MG63 (cell line): ENCODE measurements around the gene LIF. TPM values are rescaled to one million over a fixed set of nuclear protein-coding genes. Genes with fewer than 3 reads are reported as not detected.
"Not testable (repeated sequence)": the region's sequence is repeated elsewhere in the genome, so short reads cannot be mapped to it uniquely, and the experiment has no call there.

ENCODE experiments used
- DNase-seq: peaks from one replicate; pipeline ENCODE4 v3.0.0-alpha.2; 2020
- H3K27me3 ChIP-seq: fragments of 250-450 bp; sonication (Bioruptor Pico); 2 replicates; pipeline ENCODE4 v1.5.1; 2020; ENCODE audit warnings: mild to moderate bottlenecking, moderate library complexity
- H3K36me3 ChIP-seq: fragments of 250-450 bp; sonication (Bioruptor Pico); 2 replicates; pipeline ENCODE4 v1.5.1; 2020; ENCODE audit warnings: mild to moderate bottlenecking, moderate library complexity
- H3K4me3 ChIP-seq: fragments of 250-450 bp; sonication (Bioruptor Pico); 2 replicates; pipeline ENCODE4 v1.5.1; 2020; ENCODE audit warnings: mild to moderate bottlenecking, moderate library complexity
- H3K9me3 ChIP-seq: fragments of 250-450 bp; sonication (Bioruptor Pico); 2 replicates; pipeline ENCODE4 v1.5.1; 2020; ENCODE audit warnings: mild to moderate bottlenecking, moderate library complexity
- total RNA-seq: library from RNA; depleted of rRNA; stranded (reverse); fragments of >200 nt; shearing (Covaris generic); gene quantifications from 2 replicates; pipeline ENCODE4 v1.2.3, GENCODE V29; 2014; ENCODE audit warnings: low replicate concordance

LIF gene
- total RNA-seq, 1 experiment from 2014 or later = 13.0 TPM

DNA sequence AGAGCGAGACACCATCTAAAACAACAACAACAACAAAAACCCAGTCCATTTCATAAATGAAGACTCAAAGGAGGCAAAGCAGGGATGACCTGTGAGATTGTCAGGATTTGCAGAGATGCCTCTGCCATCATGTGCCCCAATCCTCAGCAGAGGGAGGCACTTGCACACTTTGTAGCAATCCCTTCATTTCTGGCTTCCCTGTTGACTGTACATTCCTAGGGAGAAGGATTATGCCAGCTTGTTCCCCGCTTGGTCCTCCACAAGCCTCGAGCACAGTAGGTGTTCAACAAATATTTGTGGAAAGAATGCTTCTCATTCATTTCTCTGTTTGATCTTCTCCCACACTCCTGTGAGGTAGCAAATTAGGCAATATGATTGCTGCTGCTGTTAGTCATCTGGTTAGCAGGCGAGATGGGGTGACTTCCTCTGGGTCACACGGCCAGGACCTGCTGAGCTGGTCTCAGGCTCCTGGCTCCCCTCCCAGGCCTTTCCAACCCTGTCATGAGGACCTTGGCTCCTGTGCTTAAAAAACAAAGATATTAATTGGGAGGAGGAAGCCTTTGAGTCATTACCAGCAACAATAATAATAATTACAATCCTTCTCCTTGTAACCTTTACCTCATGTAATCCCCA, 34.1 kb downstream of the LIF start:
- DNase-seq = peak; percentile 96
- H3K36me3 ChIP-seq = no peaks in the 10 kb centered on the region
- no peaks in the 10 kb centered on the region for H3K9me3 ChIP-seq
- H3K4me3 ChIP-seq = no peak overlapping the region
- H3K27me3 ChIP-seq = no peaks in the 10 kb centered on the region

DNA sequence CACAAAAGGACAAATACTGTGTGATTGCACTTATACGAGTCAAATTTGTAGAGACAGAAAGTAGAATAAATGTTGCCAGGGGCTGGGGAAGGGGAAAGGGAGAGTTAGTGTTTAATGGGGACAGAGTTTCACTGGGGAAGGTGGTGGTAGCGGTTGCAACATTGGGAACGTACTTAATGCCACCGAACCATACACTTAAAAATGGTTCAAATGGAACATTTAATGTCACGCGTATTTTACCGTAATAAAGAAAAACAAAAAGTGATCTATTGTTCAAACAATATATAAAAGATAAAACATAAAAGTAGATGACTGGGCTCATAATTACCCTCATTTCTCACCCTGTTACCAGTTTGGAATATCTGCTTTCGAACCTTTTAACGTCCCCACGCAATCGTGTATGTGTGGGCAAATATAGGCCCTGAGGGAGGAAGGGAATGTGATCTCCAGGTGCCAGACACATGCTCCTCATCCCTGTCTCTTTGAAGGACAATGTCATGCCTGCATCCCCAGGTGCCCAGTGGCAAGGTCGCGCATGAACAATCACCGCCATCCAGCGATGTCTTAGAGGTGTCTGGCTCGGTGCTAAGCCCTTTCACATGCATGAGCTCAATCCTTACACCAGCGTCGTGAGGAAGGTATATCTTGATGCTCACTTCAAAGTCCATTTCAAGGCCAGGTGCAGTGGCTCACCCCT, 35.3 kb downstream of the LIF start:
- H3K9me3 ChIP-seq = no peaks in the 10 kb centered on the region
- H3K27me3 ChIP-seq = no peaks in the 10 kb centered on the region
- DNase-seq = no peak
- H3K36me3 ChIP-seq = no peaks in the 10 kb centered on the region
- H3K4me3 ChIP-seq = no peak overlapping the region

DNA sequence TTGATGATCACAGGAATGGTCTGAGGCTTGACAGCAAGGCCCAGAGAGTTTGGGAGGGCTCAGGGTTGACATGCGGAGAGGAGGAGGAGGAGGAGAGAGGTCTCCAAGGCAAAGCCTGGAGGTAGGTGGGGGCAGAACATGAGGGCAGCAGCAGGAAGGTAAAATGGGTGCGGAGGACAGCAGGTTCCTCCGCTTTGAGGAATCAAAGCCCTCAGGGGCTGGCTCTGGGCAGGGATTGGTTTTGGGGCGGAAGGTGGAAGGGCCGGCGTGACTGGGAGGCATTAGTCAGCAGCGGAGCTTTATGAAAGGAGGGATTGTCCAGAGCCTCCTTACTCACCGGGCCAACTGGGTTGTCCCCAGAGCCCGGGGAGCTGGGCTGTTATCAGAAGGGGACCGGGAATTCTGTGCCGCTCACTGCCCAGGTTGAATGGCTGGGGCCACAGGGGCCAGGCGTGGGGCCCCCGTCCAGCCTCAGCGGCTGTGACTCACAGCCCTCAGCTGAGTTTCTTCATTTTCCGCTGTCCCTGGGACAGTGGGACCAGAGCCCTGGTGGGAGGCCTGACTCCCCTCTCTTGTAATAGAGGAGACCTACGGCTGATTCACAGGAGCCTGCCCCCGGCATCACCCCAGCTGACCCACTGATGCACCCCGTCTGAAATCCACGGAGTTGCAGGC, 36.2 kb downstream of the LIF start:
- DNase-seq = peak; percentile 70
- Histone ChIP-seq H3K27me3 (no peaks in the 10 kb centered on the region), H3K4me3 (no peak overlapping the region), H3K9me3 (no peaks in the 10 kb centered on the region), H3K36me3 (no peaks in the 10 kb centered on the region)

DNA sequence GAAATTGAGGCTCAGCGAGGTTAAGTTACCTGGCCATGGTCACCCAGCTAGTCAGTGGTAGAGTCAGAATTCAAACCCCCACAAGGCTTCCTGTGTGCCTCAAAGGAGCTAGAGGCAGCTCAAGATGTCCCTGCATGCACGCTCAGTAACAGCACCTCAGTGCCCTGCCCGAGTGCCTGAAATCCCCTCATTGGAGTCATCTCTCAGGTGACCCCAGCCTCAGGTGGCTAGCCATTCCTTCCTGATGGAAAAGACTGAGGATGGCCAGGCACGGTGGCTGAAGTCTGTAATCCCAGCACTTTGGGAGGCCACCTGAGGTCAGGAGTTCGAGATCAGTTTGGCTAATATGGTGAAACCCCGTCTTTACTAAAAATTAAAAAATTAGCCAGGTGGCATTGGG, 36.9 kb downstream of the LIF start:
- no peak overlapping the region for H3K4me3 ChIP-seq
- DNase-seq = no peak
- H3K9me3 ChIP-seq = no peaks in the 10 kb centered on the region
- H3K27me3 ChIP-seq = no peaks in the 10 kb centered on the region
- no peaks in the 10 kb centered on the region for H3K36me3 ChIP-seq

DNA sequence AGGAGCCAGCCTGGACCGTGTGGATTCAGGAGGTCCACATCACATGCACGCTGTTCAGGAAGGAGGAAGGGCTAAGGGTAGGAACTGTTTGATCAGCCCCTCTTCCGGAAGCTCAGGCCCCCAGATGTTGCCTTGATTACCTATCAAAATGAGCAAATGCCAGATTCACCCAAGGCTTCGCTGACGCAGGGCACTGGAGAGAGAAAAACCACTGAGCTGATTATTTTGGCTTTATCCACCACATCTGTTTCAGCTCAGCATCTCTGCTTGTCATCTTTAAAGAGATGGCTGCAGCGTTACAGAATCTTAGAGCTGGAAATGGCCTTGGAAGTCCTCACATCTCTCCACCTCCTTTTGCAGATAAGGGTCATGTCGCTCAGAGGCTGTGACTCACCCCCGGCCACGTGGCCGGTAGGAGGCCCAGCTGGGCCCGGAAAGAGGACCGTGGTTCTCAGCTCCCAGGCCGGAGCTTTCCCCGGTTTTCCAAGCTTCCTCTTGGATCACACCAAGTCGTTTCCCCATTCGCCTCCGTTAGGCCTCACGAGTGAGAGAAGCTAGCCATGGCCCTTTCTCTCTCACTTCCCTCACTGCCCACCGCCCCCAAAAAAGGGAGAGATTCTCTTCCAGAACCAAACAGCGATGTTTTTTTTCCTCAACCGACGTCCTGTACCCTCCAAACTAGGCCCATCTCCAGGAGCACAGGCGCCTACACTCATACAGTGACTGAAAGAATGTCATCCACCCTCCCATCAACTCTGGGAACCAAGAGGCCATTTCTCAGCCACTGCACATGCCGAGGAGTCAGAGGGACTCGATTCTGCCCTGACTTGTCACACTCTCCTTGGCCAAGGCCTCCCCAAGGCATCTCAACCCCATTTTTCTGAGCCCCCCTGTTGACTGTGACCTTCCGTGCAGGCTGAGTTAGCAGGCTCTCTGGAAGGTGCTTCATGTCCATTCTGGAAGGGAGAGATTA, 37.6 kb downstream of the LIF start:
- Histone ChIP-seq H3K4me3 (no peak overlapping the region), H3K9me3 (no peaks in the 10 kb centered on the region), H3K27me3 (no peaks in the 10 kb centered on the region), H3K36me3 (no peaks in the 10 kb centered on the region)
- DNase-seq = peak; percentile 60

DNA sequence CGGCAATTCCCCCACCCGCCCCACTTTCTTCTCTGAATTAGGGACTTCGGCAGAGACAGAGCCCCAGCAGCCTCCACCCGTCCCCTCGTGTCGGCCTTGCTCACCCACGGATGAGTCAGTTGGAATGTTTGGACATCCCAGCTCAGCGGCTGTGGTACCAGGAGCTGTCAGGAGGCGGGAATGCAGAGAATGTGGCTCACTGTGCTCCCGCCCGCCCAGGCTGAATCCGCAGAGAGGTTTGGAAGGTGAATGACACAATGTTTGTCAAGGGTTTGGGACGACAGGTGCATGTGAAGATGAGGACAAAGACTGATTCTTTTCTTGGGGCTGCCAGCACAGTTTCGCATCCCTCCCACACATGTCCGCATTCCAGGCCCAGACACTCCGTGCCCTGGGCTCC, 39.6 kb downstream of the LIF start:
- DNase-seq = peak; percentile 96
- H3K36me3 ChIP-seq = no peaks in the 10 kb centered on the region
- H3K27me3 ChIP-seq = no peaks in the 10 kb centered on the region
- no peak overlapping the region for H3K4me3 ChIP-seq
- peaks cover 10% of the 10 kb centered on the region for H3K9me3 ChIP-seq

DNA sequence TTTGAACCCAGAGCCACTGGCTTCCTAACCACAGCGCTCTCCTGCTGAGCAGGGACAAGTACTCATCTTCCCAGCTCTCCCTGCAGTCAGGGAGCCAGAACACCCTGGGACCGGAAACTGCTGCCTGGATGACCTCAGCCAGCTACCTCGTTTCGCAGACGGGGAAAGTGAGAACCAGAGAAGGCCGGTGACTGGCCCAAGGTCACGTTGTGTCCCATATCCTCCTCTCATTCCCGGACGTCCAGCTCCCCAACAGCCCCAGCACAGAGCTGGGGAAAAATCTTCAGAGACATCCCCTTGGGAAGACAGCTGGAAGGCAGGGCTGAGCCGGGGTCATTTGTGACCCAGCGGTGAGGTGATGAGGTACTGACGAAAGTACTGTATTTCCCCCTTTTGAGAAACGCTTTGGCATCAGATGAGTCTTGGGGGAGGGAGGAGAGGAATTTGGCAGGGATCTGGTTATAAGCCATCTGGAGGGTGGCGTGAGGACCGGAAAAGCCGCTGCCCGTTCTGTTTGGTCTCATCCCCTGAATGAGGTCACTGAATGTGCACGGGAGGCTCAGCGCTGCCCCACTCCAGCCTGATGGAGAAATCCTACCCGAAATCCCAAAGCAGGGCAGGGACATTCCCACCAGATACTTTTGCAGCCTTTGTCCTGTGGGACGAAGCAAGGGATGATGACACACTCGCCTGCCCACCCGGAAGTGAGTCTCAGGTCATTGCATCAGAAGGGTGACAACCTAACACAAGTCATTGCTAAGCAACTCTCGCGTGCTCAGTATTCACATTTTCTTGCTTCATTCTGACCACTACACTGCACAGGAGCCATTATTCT, 41.1 kb downstream of the LIF start:
- Histone ChIP-seq H3K36me3 (no peaks in the 10 kb centered on the region), H3K9me3 (peaks cover 15% of the 10 kb centered on the region), H3K27me3 (no peaks in the 10 kb centered on the region), H3K4me3 (peak overlapping the region; percentile 12; the same call in 1 of the 2 replicates)
- DNase-seq = peak; percentile 93

DNA sequence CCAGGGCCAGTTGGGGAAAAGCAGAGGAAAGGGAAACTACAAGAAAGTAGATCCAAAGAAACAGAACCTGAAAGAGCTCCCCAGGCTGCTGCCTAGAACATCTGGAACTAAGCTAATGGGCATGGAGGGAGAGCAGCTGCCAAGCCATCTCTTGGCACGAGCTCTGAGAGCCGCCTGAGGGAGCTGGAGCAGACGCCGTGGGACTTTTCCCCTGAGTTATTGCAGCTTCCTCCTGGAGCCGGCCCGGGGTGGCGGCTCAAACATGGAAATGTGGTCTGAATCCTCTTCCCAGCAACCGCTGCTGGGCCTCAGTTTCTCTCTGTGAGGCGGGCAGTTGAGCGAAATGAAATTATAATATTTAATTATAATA, 41.8 kb downstream of the LIF start:
- Histone ChIP-seq H3K9me3 (peaks cover 15% of the 10 kb centered on the region), H3K27me3 (no peaks in the 10 kb centered on the region), H3K4me3 (no peak overlapping the region), H3K36me3 (no peaks in the 10 kb centered on the region)
- DNase-seq = peak; percentile 93

DNA sequence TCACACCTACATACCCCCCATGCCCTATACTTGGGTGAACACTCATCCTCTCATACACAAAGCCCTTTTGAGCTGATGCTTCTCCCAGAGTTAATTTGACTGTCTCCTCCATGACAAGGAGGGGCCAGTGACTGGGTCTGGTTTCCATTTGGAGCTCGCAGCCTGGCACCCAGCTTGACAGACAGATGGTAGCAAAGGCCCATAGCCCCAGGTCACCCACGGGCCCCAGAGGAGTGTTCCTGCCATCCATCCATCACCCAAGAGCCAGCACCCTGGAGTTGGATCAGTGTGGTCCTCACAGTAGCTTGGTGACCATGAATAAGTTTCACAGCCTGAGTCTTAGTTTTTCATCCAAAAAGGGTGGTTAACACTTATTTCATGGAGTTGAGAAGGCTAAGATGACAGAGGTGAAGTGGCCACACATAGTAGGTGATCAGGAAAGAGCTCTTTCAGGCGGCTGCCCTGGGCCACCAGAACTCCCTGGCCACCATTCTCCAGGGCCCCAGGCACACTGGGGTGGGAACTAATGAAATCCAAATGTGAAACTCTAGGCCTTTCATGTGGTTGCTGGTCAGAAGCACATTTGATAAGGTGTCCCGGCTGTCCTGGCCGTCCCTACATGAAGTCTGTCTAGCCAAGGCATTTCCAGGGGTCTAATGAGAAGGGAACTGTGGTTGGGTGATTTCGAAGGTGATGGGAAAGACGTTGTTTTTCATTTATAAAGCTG, 42.4 kb downstream of the LIF start:
- Histone ChIP-seq H3K4me3 (no peak overlapping the region), H3K27me3 (no peaks in the 10 kb centered on the region), H3K36me3 (no peaks in the 10 kb centered on the region), H3K9me3 (peaks cover 15% of the 10 kb centered on the region)
- no peak for DNase-seq

DNA sequence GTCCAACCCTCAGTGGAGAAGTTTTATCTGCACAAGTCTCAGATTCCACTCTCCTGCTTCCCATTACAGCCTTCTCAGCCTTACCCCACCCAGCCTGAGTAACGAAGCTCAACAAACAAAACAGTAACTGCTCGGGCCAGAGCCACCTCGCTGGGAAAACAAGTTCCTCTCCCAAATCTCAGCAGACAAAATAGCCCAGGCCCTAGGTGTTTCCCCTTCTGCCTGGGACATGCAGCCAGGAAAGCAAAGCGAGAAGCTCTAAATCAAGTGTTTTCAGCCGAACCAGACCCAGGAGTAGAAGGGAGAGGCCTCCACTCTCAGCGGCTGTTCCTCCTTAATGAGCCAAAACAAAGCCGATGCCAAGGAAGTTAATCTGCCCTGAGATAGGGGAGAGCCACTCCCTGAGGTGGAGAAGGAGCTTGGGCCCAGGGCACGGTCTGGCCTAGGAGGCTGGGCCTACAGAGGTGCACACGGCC, 44.0 kb downstream of the LIF start:
- no peak for DNase-seq
- Histone ChIP-seq H3K4me3 (no peak overlapping the region), H3K27me3 (no peaks in the 10 kb centered on the region), H3K9me3 (peaks cover 15% of the 10 kb centered on the region), H3K36me3 (no peaks in the 10 kb centered on the region)

DNA sequence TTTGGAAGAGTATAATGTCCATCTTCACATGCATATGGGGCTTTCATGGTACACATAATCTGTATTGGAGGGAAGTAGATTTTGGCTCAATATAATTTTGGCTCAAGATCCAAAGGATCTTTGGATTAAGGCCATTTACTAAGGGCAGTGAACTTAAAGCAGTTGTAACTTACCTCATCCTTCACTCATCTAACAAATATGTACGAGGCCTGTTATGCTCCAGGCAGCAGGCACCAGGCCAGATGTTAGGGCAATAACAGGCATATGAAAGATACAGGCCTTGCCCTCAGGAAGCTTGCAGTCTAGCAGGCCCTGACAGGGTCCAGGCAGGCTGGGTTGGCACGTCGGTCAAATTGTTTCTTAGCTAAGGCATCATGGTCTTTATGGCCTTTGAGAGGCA, 44.6 kb downstream of the LIF start:
- H3K36me3 ChIP-seq = no peaks in the 10 kb centered on the region
- peaks cover 15% of the 10 kb centered on the region for H3K9me3 ChIP-seq
- no peaks in the 10 kb centered on the region for H3K27me3 ChIP-seq
- peak; percentile 85 for DNase-seq
- no peak overlapping the region for H3K4me3 ChIP-seq

DNA sequence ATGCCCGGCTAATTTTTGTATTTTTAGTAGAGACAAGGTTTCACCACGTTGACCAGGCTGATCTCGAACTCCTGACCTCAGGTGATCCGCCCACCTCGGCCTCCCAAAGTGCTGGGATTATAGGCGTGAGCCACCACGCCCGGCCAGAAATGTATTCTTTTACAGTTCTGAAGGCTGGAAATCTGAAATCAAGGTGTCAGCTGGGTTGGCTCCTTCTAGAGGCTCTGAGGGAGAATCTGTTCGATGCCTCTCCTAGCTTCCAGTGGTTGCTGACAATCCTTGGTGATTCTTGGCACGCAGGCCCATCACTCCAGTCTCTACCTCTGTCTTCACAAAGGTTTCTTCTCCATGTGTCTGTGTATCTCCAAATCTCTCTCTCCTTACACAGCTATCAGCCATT, 45.7 kb downstream of the LIF start:
- H3K36me3 ChIP-seq, DNase-seq, H3K27me3 ChIP-seq, H3K4me3 ChIP-seq: not testable (repeated sequence)
- H3K9me3 ChIP-seq = peaks cover 15% of the 10 kb centered on the region

DNA sequence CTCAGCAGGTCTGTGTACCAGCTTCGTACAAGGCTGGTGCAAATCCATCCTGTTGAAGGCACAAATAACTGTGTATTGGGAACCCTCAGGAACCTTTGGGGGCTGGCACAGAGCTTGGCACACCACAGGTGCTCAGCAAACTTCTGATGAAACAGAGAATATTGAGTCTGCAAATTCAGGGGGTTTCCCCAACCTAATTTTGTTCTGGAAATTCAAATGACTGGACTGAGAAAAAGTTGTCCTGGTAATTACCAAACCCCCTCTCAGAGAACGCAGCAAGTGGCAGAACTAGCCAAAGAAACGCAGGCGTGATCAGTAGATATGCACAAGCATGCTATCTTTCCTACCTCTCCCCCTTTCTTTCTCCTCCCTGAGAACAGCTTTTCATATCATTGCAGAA, 47.6 kb downstream of the LIF start:
- no peak for DNase-seq
- no peaks in the 10 kb centered on the region for H3K27me3 ChIP-seq
- H3K36me3 ChIP-seq = no peaks in the 10 kb centered on the region
- no peak overlapping the region for H3K4me3 ChIP-seq
- peaks cover 15% of the 10 kb centered on the region for H3K9me3 ChIP-seq

DNA sequence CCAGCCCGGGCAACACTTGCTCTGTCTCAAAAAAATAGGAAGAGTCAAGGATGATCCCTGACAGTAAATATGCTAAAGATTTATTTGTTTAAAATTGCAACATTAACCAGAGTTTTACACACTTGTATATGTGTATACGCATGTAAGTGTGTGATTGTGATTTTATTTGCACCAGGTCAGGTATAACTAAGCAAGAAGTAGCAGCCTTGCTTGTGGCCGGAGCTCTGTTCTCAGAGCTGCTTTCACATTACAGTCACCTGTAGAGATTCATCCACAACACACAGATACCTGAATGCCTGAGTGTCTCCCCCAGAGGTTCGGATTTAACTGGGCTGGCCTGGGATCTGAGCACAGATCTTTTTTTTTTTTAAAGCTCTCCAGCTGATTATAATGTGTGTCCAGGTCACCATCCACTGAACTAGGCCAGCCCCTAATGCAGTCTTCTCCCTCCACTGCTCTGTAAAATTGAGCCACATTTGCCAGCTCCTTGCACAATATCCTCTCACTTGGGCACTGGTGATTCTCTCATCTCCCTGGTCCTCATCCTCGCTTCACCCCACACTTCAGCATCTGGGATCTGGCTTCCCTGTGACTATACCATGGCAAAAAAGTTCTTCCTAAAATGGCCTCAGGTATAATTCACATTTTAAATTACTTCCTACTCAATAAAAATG, 48.3 kb downstream of the LIF start:
- no peaks in the 10 kb centered on the region for H3K27me3 ChIP-seq
- H3K36me3 ChIP-seq = no peaks in the 10 kb centered on the region
- DNase-seq = peak; percentile 15
- no peak overlapping the region for H3K4me3 ChIP-seq
- peaks cover 15% of the 10 kb centered on the region for H3K9me3 ChIP-seq

DNA sequence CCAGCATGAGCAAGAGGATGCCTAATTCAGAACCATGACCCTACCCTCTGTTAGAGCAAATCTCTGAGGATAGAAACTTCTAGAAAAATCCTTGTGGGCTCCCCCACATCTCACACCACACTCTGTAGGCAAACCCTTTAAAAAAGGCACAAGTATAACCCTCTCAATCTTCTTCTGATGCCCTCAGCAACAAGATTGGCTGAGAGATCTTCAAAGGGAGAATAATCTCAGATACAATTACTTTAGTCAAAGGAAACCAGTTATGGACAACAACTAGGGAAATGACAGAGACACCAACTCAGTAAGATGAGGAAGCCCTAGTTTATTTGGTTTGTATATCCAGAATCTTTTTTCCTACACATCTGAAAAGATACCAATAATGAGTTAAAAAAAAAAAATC, 49.2 kb downstream of the LIF start:
- Histone ChIP-seq H3K9me3 (peaks cover 9% of the 10 kb centered on the region), H3K27me3 (no peaks in the 10 kb centered on the region), H3K4me3 (no peak overlapping the region), H3K36me3 (no peaks in the 10 kb centered on the region)
- DNase-seq = no peak
